Naive thymus-derived CD8-positive, alpha-beta T cell (primary cell): ENCODE results near the gene CAMKV. TPM values are rescaled to one million over a fixed set of nuclear protein-coding genes. Genes with fewer than 3 reads are reported as not detected.
"Not testable (repeated sequence)": the region's sequence is repeated elsewhere in the genome, so short reads cannot be mapped to it uniquely, and the experiment has no call there.

ENCODE experiments used
- ATAC-seq, 2 donors: fragments of 150-1000 bp; cut with Tn5 transposase in 1 of 2; sonication (Bioruptor Pico), chemical (Tn5 transposase) in 1 of 2; 1 replicate in 1 of 2; 2 replicates in 1 of 2; pipeline ENCODE4 v1.10.0; 2021; ENCODE audit warnings: mild to moderate bottlenecking in 2 of 2, moderate library complexity in 2 of 2
- POLR2A ChIA-PET: fragments of 350-600 bp; sonication (Branson Sonifier 250); formaldehyde crosslinking; loops from one replicate; lab custom pipeline; 2021; ENCODE audit warnings: antibody characterized with exemption; lab: Charles Lee
- DNase-seq, 10 donors: peaks; one replicate each; pipeline versions ENCODE4 v3.0.0 to v3.0.0-alpha.2; 2020 to 2022
- H3K27ac Mint-ChIP-seq, 10 donors: one replicate each; pipeline ENCODE4 v1.8.0; 2020 to 2022; ENCODE audit warnings: mild to moderate bottlenecking in 10 of 10, mixed read lengths in 10 of 10, moderate library complexity in 4 of 10, inconsistent platforms in 1 of 10
- H3K27me3 Mint-ChIP-seq, 5 donors: one replicate each; pipeline ENCODE4 v1.8.0; 2021 to 2022; ENCODE audit warnings: mixed read lengths in 5 of 5
- H3K36me3 Mint-ChIP-seq, 3 donors: one replicate each; pipeline ENCODE4 v1.8.0; 2020 to 2022; ENCODE audit warnings: mixed read lengths in 3 of 3, mild to moderate bottlenecking in 2 of 3, inconsistent platforms in 1 of 3
- H3K4me1 Mint-ChIP-seq, 4 donors: one replicate each; pipeline ENCODE4 v1.8.0; 2021 to 2022; ENCODE audit warnings: mixed read lengths in 4 of 4
- H3K4me3 Mint-ChIP-seq, 10 donors: one replicate each; pipeline ENCODE4 v1.8.0; 2020 to 2022; ENCODE audit warnings: mild to moderate bottlenecking in 10 of 10, mixed read lengths in 10 of 10, moderate library complexity in 6 of 10, inconsistent platforms in 1 of 10
- H3K9me3 Mint-ChIP-seq, 9 donors: one replicate each; pipeline ENCODE4 v1.8.0; 2020 to 2022; ENCODE audit warnings: mixed read lengths in 9 of 9, mild to moderate bottlenecking in 3 of 9, inconsistent platforms in 1 of 9, moderate library complexity in 1 of 9
- polyA plus RNA-seq, 3 donors: library from polyadenylated mRNA; unstranded; fragments of 300-500 nt; fragmentation: Illumina TruSeq; gene quantifications; one replicate each; pipeline ENCODE4 v1.2.3, GENCODE V29; 2021
- total RNA-seq, 8 experiments: library from RNA in 2 of 8; stranded (reverse) in 2 of 8; gene quantifications; one replicate each; pipeline ENCODE4 v1.2.3 and lab custom pipeline; 2021 to 2026

Gene CAMKV
- total RNA-seq: not detected
- polyA plus RNA-seq: not detected
- 0 to 1.0 (median 0.11) reads per million in 6 experiments for total RNA-seq (lab: John Stamatoyannopoulos, UW)

- peaks cover 0 to 5% (median 4%) of the 10 kb centered on the region in 4 donors for H3K4me1 Mint-ChIP-seq
- no peaks in the 10 kb centered on the region for H3K9me3 Mint-ChIP-seq
- ATAC-seq (peak; percentile 76 to 84), DNase-seq (peak in 8 of 10 donors; percentile 15 to 32 (median 21))
- peaks cover 17 to 56% (median 29%) of the 10 kb centered on the region in 5 donors for H3K27me3 Mint-ChIP-seq
- peak within 1 kb of the TSS in 9 of 10 donors; percentile 18 to 63 (median 55) for H3K4me3 Mint-ChIP-seq
- H3K27ac Mint-ChIP-seq: no peak within 1 kb of the TSS
- H3K36me3 Mint-ChIP-seq: no peaks in the 10 kb centered on the region
- POLR2A ChIA-PET: interaction anchor here (0.6 to 1.2 kb wide), 2 partner anchors 24 to 343 kb away, joined by 3 read pairs; no protein-coding TSS in a partner anchor
Measured at GRCh38 chr3:49869525-49870126, at the start of gene CAMKV. Gene CAMKV (minus strand): TSS chr3:49869906. CDS start chr3:49862388, 7,518 bp downstream.

- POLR2A ChIA-PET, H3K4me3 Mint-ChIP-seq, H3K9me3 Mint-ChIP-seq, DNase-seq, H3K27me3 Mint-ChIP-seq: not testable (repeated sequence)
- peak; percentile 62 to 63 for ATAC-seq
- peaks cover 0 to 16% (median 4%) of the 10 kb centered on the region in 4 donors for H3K4me1 Mint-ChIP-seq
- H3K27ac Mint-ChIP-seq: peak overlapping the region in 5 of 10 donors; percentile 40 to 87 (median 43)
- H3K36me3 Mint-ChIP-seq: peaks cover 0 to 33% (median 0%) of the 10 kb centered on the region in 3 donors
Measured at GRCh38 chr3:49917806-49918590, 48.3 kb upstream of the CAMKV start.

GRCh38 chr3:49916686-49917085 lies 47.0 kb upstream of the CAMKV start:
- Mint-ChIP-seq H3K4me3 (no peak overlapping the region), H3K4me1 (peaks cover 0 to 16% (median 5%) of the 10 kb centered on the region in 4 donors), H3K9me3 (no peaks in the 10 kb centered on the region), H3K27ac (no peak overlapping the region), H3K27me3 (no peaks in the 10 kb centered on the region), H3K36me3 (peaks cover 0 to 42% (median 4%) of the 10 kb centered on the region in 3 donors)
- ATAC-seq (no peak), DNase-seq (no peak)
- POLR2A ChIA-PET: no interaction called here

- DNase-seq (no peak), ATAC-seq (no peak)
- Mint-ChIP-seq H3K27me3 (no peaks in the 10 kb centered on the region), H3K27ac (peak overlapping the region in 2 of 10 donors; percentile 7 to 22), H3K4me3 (no peak overlapping the region), H3K9me3 (no peaks in the 10 kb centered on the region), H3K36me3 (peaks cover 0 to 51% (median 10%) of the 10 kb centered on the region in 3 donors), H3K4me1 (peaks cover 0 to 14% (median 4%) of the 10 kb centered on the region in 4 donors)
- POLR2A ChIA-PET: interaction anchor here (0.5 to 0.7 kb wide), 2 partner anchors 112 to 323 kb away, joined by 3 to 7 read pairs; partner anchors contain the start of gene INKA1
Measured at GRCh38 chr3:49914906-49915305, 45.2 kb upstream of the CAMKV start.

GRCh38 chr3:49912881-49913281 lies 43.2 kb upstream of the CAMKV start:
- Mint-ChIP-seq H3K27ac (peak overlapping the region in 4 of 10 donors; percentile 12 to 42 (median 23)), H3K4me3 (no peak overlapping the region), H3K9me3 (no peaks in the 10 kb centered on the region), H3K27me3 (no peaks in the 10 kb centered on the region), H3K36me3 (peaks cover 0 to 46% (median 12%) of the 10 kb centered on the region in 3 donors), H3K4me1 (peaks cover 0 to 6% (median 3%) of the 10 kb centered on the region in 4 donors)
- POLR2A ChIA-PET: no interaction called here
- ATAC-seq (no peak), DNase-seq (no peak)

- no peak for DNase-seq
- POLR2A ChIA-PET: interaction anchor here (0.5 kb wide), 1 partner anchor 11 kb away, joined by 4 read pairs; no protein-coding TSS in a partner anchor
Measured at GRCh38 chr3:49911611-49912010, 41.9 kb upstream of the CAMKV start.

GRCh38 chr3:49911124-49911420 lies 41.4 kb upstream of the CAMKV start:
- no peak for DNase-seq
- no peak for ATAC-seq
- H3K9me3 Mint-ChIP-seq: no peaks in the 10 kb centered on the region
- no peaks in the 10 kb centered on the region for H3K27me3 Mint-ChIP-seq
- POLR2A ChIA-PET: no interaction called here
- H3K27ac Mint-ChIP-seq: peak overlapping the region in 2 of 10 donors; percentile 33 to 71
- H3K36me3 Mint-ChIP-seq: peaks cover 0 to 36% (median 12%) of the 10 kb centered on the region in 3 donors
- H3K4me1 Mint-ChIP-seq: peaks cover 7 to 15% (median 9%) of the 10 kb centered on the region in 4 donors
- H3K4me3 Mint-ChIP-seq: no peak overlapping the region

More at GRCh38 chr3:49911611-49912010, 41.9 kb upstream of the CAMKV start:
- ATAC-seq: no peak
- Mint-ChIP-seq H3K27me3 (no peaks in the 10 kb centered on the region), H3K9me3 (no peaks in the 10 kb centered on the region), H3K27ac (peak overlapping the region in 1 of 10 donors; percentile 54), H3K36me3 (peaks cover 0 to 42% (median 12%) of the 10 kb centered on the region in 3 donors), H3K4me3 (no peak overlapping the region), H3K4me1 (peaks cover 3 to 9% (median 8%) of the 10 kb centered on the region in 4 donors)

GRCh38 chr3:49910409-49911123 lies 40.9 kb upstream of the CAMKV start:
- Mint-ChIP-seq H3K9me3 (no peaks in the 10 kb centered on the region), H3K36me3 (peaks cover 0 to 35% (median 12%) of the 10 kb centered on the region in 3 donors), H3K4me3 (no peak overlapping the region), H3K27me3 (no peaks in the 10 kb centered on the region), H3K4me1 (peaks cover 11 to 20% (median 14%) of the 10 kb centered on the region in 4 donors), H3K27ac (peak overlapping the region in 2 of 10 donors; percentile 71)
- DNase-seq (no peak), ATAC-seq (no peak)
- POLR2A ChIA-PET: no interaction called here

GRCh38 chr3:49908373-49909199 lies 38.9 kb upstream of the CAMKV start:
- no peaks in the 10 kb centered on the region for H3K9me3 Mint-ChIP-seq
- DNase-seq: no peak

GRCh38 chr3:49906073-49906743 lies 36.5 kb upstream of the CAMKV start:
- H3K36me3 Mint-ChIP-seq: peaks cover 0 to 15% (median 8%) of the 10 kb centered on the region in 3 donors
- no peaks in the 10 kb centered on the region for H3K9me3 Mint-ChIP-seq
- no peaks in the 10 kb centered on the region for H3K27me3 Mint-ChIP-seq
- peaks cover 14 to 32% (median 29%) of the 10 kb centered on the region in 4 donors for H3K4me1 Mint-ChIP-seq
- POLR2A ChIA-PET: interaction anchor here (1.2 to 2.4 kb wide), 3 partner anchors 34 to 187 kb away, joined by 3 to 9 read pairs (median 4); partner anchors contain the start of genes AMIGO3, INKA1 and RBM6
- peak overlapping the region in 8 of 10 donors; percentile 48 to 89 (median 84) for H3K27ac Mint-ChIP-seq
- ATAC-seq (peak; percentile 21 to 44), DNase-seq (peak in 9 of 10 donors; percentile 16 to 49 (median 33))
- peak overlapping the region; percentile 36 to 67 (median 57) for H3K4me3 Mint-ChIP-seq

More at GRCh38 chr3:49908373-49909199, 38.9 kb upstream of the CAMKV start:
- peaks cover 0 to 33% (median 12%) of the 10 kb centered on the region in 3 donors for H3K36me3 Mint-ChIP-seq
- POLR2A ChIA-PET: no interaction called here
- no peak overlapping the region for H3K27ac Mint-ChIP-seq
- H3K4me1 Mint-ChIP-seq: peaks cover 16 to 30% (median 26%) of the 10 kb centered on the region in 4 donors
- no peak overlapping the region for H3K4me3 Mint-ChIP-seq
- ATAC-seq: no peak
- H3K27me3 Mint-ChIP-seq: no peaks in the 10 kb centered on the region

GRCh38 chr3:49904448-49904847 lies 34.7 kb upstream of the CAMKV start:
- not testable (repeated sequence) for DNase-seq, H3K9me3 Mint-ChIP-seq, H3K36me3 Mint-ChIP-seq, H3K27me3 Mint-ChIP-seq, ATAC-seq
- H3K4me3 Mint-ChIP-seq: peak overlapping the region in 8 of 10 donors; percentile 74 to 89 (median 82)
- peak overlapping the region in 7 of 10 donors; percentile 62 to 94 (median 85) for H3K27ac Mint-ChIP-seq
- H3K4me1 Mint-ChIP-seq: peaks cover 14 to 32% (median 30%) of the 10 kb centered on the region in 4 donors
- POLR2A ChIA-PET: interaction anchor here (0.6 to 2.4 kb wide), 2 partner anchors 102 to 1203 kb away, joined by 4 to 9 read pairs; partner anchors contain the start of gene INKA1
